ENCODE results near the gene NDC80. TPM values are rescaled to one million over a fixed set of nuclear protein-coding genes. Genes with fewer than 3 reads are reported as not detected.
"Not testable (repeated sequence)": the region's sequence is repeated elsewhere in the genome, so short reads cannot be mapped to it uniquely, and the experiment has no call there.

NDC80 gene
- total RNA-seq, 1 donor from 2014 or later = 1.1 TPM

GRCh38 chr18:2656981-2657512 lies 85.7 kb downstream of the NDC80 start:
- no peak for TF ChIP-seq CTCF (IDR thresholded peaks at IDR 0.05)
- DNase-seq (no peak), ATAC-seq (no peak)
- Histone ChIP-seq H3K4me1 (peaks cover 41% of the 10 kb centered on the region), H3K4me3 (peak overlapping the region; percentile 96), H3K36me3 (no peaks in the 10 kb centered on the region), H3K27me3 (ENCODE audit: low read depth) (no peaks in the 10 kb centered on the region), H3K9me3 (no peaks in the 10 kb centered on the region), H3K27ac (peak overlapping the region; percentile 98)
- intact Hi-C loops (cut with DNase I) = no loop called here

- Histone ChIP-seq H3K36me3 (no peaks in the 10 kb centered on the region), H3K27ac (peak overlapping the region; percentile 98), H3K4me1 (peaks cover 41% of the 10 kb centered on the region), H3K9me3 (no peaks in the 10 kb centered on the region), H3K27me3 (ENCODE audit: low read depth) (no peaks in the 10 kb centered on the region), H3K4me3 (peak overlapping the region; percentile 96)
- DNase-seq (no peak), ATAC-seq (no peak)
- TF ChIP-seq CTCF (IDR thresholded peaks at IDR 0.05) = no peak
- intact Hi-C loops (cut with DNase I) = no loop called here
These were observed 86.6 kb downstream of the NDC80 start for GRCh38 chr18:2657788-2658458.

GRCh38 chr18:2660849-2661248 lies 89.5 kb downstream of the NDC80 start:
- DNase-seq; H3K27me3 ChIP-seq (ENCODE audit: low read depth); intact Hi-C loops (cut with DNase I); H3K27ac ChIP-seq; H3K9me3 ChIP-seq; ATAC-seq; H3K4me3 ChIP-seq; H3K36me3 ChIP-seq: not testable (repeated sequence)
- H3K4me1 ChIP-seq = peaks cover 45% of the 10 kb centered on the region

GRCh38 chr18:2662288-2662687 lies 90.9 kb downstream of the NDC80 start:
- H3K36me3 ChIP-seq; H3K27ac ChIP-seq; DNase-seq; intact Hi-C loops (cut with DNase I); H3K4me3 ChIP-seq; H3K27me3 ChIP-seq (ENCODE audit: low read depth); ATAC-seq; H3K9me3 ChIP-seq: not testable (repeated sequence)
- H3K4me1 ChIP-seq = peaks cover 41% of the 10 kb centered on the region

- Histone ChIP-seq H3K9me3 (no peaks in the 10 kb centered on the region), H3K27ac (no peak overlapping the region), H3K27me3 (ENCODE audit: low read depth) (no peaks in the 10 kb centered on the region), H3K4me3 (no peak overlapping the region), H3K4me1 (peaks cover 33% of the 10 kb centered on the region), H3K36me3 (peaks cover 15% of the 10 kb centered on the region)
- no peak for DNase-seq
- intact Hi-C loops (cut with DNase I) = no loop called here
- ATAC-seq = no peak
- no peak for TF ChIP-seq CTCF (IDR thresholded peaks at IDR 0.05)
These were observed 91.6 kb downstream of the NDC80 start for GRCh38 chr18:2662990-2663389.

Other genes starting within 250 kb of the NDC80 start
- 11.5 TPM for gene METTL4, start 52 bp upstream of the NDC80 start, total RNA-seq
- gene SMCHD1, start 84.2 kb downstream of the NDC80 start, total RNA-seq = 55.9 TPM